HCT116 (cell line): ENCODE measurements around the gene ZNF618.

ENCODE experiments used
- CEBPB ChIP-seq: IDR thresholded peaks from 2 replicates; pipeline ENCODE4 v1.6.1; 2012; ENCODE audit warnings: low read depth
- EZH2 ChIP-seq: fragments of 200-600 bp; sonication (generic); IDR thresholded peaks from 2 replicates; pipeline ENCODE4 v1.6.1; 2017; ENCODE audit warnings: antibody characterized with exemption, mixed run types
- JUND ChIP-seq: IDR thresholded peaks from 2 replicates; pipeline ENCODE4 v1.6.1; 2012
- POLR2A ChIP-seq: IDR thresholded peaks from 2 replicates; pipeline ENCODE4 v1.7.0; 2011; ENCODE audit warnings: borderline replicate concordance; ENCODE audit not compliant: insufficient read depth, insufficient read length; ENCODE audit errors: extremely low read depth
- POLR2AphosphoS5 ChIP-seq: IDR thresholded peaks from 2 replicates; pipeline ENCODE4 v1.6.1; 2011; ENCODE audit warnings: mild to moderate bottlenecking, low read depth, low read length, moderate library complexity
- RAD21 ChIP-seq: IDR thresholded peaks from 2 replicates; pipeline ENCODE4 v1.6.1; 2012; ENCODE audit warnings: low read depth, mild to moderate bottlenecking
- SP1 ChIP-seq: IDR thresholded peaks from 2 replicates; pipeline ENCODE4 v1.6.1; 2012; ENCODE audit warnings: low read depth
- TCF7L2 ChIP-seq: IDR thresholded peaks from 2 replicates; pipeline ENCODE4 v1.7.0; 2011; ENCODE audit warnings: borderline replicate concordance, inconsistent platforms; ENCODE audit not compliant: insufficient read depth, insufficient read length; ENCODE audit errors: extremely low read depth
- YY1 ChIP-seq: IDR thresholded peaks from 2 replicates; pipeline ENCODE4 v1.6.1; 2011; ENCODE audit warnings: low read length, low read depth, moderate library complexity, mild to moderate bottlenecking; ENCODE audit not compliant: insufficient replicate concordance; ENCODE audit errors: extremely low read depth
- ZFX ChIP-seq: fragments of 450-650 bp; IDR thresholded peaks from 2 replicates; pipeline ENCODE4 v1.6.1; 2017
- TF ChIP-seq, protein P1 (sequence below), 3 experiments: fragments of 200-600 bp in 1 of 3; sonication (generic) in 1 of 3; IDR thresholded peaks in 2 of 3; conservative IDR thresholded peaks in 1 of 3; 2 replicates each; pipeline ENCODE4 v1.5.1; 2012 to 2017; ENCODE audit warnings: low read depth in 2 of 3, low read length in 2 of 3, antibody characterized with exemption in 1 of 3, borderline replicate concordance in 1 of 3, control low read depth in 1 of 3, mild to moderate bottlenecking in 1 of 3, mixed read lengths in 1 of 3, mixed run types in 1 of 3, moderate library complexity in 1 of 3; ENCODE audit not compliant: insufficient read depth in 1 of 3
- TF ChIP-seq, protein P2 (sequence below): IDR thresholded peaks from 2 replicates; pipeline ENCODE4 v1.6.1; 2011; ENCODE audit warnings: mild to moderate bottlenecking, low read length, moderate library complexity; ENCODE audit not compliant: insufficient replicate concordance; ENCODE audit errors: extremely low read depth
- TF ChIP-seq, protein P3 (sequence below): IDR thresholded peaks from 2 replicates; pipeline ENCODE4 v1.6.1; 2012; ENCODE audit warnings: low read depth

GRCh38 chr9:114015607-114016006 lies 139.5 kb downstream of the ZNF618 start:
- TF ChIP-seq ZFX (no peak), SP1 (no peak), EZH2 (no peak), JUND (no peak), TCF7L2 (no peak), POLR2AphosphoS5 (no peak), YY1 (no peak), POLR2A (no peak), RAD21 (no peak), CEBPB (no peak)
- TF ChIP-seq, protein P1, sequence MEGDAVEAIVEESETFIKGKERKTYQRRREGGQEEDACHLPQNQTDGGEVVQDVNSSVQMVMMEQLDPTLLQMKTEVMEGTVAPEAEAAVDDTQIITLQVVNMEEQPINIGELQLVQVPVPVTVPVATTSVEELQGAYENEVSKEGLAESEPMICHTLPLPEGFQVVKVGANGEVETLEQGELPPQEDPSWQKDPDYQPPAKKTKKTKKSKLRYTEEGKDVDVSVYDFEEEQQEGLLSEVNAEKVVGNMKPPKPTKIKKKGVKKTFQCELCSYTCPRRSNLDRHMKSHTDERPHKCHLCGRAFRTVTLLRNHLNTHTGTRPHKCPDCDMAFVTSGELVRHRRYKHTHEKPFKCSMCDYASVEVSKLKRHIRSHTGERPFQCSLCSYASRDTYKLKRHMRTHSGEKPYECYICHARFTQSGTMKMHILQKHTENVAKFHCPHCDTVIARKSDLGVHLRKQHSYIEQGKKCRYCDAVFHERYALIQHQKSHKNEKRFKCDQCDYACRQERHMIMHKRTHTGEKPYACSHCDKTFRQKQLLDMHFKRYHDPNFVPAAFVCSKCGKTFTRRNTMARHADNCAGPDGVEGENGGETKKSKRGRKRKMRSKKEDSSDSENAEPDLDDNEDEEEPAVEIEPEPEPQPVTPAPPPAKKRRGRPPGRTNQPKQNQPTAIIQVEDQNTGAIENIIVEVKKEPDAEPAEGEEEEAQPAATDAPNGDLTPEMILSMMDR (IDR thresholded peaks at IDR 0.05 in 2 of 3, conservative IDR thresholded peaks at IDR 0.05 in 1 of 3; ENCODE audit: borderline replicate concordance in 1 of 3, insufficient read depth in 1 of 3, low read depth in 2 of 3, low read length in 2 of 3), result no peak
- TF ChIP-seq, protein P2, sequence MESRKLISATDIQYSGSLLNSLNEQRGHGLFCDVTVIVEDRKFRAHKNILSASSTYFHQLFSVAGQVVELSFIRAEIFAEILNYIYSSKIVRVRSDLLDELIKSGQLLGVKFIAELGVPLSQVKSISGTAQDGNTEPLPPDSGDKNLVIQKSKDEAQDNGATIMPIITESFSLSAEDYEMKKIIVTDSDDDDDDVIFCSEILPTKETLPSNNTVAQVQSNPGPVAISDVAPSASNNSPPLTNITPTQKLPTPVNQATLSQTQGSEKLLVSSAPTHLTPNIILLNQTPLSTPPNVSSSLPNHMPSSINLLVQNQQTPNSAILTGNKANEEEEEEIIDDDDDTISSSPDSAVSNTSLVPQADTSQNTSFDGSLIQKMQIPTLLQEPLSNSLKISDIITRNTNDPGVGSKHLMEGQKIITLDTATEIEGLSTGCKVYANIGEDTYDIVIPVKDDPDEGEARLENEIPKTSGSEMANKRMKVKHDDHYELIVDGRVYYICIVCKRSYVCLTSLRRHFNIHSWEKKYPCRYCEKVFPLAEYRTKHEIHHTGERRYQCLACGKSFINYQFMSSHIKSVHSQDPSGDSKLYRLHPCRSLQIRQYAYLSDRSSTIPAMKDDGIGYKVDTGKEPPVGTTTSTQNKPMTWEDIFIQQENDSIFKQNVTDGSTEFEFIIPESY, result no peak
- TF ChIP-seq, protein P3, sequence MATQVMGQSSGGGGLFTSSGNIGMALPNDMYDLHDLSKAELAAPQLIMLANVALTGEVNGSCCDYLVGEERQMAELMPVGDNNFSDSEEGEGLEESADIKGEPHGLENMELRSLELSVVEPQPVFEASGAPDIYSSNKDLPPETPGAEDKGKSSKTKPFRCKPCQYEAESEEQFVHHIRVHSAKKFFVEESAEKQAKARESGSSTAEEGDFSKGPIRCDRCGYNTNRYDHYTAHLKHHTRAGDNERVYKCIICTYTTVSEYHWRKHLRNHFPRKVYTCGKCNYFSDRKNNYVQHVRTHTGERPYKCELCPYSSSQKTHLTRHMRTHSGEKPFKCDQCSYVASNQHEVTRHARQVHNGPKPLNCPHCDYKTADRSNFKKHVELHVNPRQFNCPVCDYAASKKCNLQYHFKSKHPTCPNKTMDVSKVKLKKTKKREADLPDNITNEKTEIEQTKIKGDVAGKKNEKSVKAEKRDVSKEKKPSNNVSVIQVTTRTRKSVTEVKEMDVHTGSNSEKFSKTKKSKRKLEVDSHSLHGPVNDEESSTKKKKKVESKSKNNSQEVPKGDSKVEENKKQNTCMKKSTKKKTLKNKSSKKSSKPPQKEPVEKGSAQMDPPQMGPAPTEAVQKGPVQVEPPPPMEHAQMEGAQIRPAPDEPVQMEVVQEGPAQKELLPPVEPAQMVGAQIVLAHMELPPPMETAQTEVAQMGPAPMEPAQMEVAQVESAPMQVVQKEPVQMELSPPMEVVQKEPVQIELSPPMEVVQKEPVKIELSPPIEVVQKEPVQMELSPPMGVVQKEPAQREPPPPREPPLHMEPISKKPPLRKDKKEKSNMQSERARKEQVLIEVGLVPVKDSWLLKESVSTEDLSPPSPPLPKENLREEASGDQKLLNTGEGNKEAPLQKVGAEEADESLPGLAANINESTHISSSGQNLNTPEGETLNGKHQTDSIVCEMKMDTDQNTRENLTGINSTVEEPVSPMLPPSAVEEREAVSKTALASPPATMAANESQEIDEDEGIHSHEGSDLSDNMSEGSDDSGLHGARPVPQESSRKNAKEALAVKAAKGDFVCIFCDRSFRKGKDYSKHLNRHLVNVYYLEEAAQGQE, result no peak
